IMR-90 (cell line): ENCODE results near the gene RPS6KA2. TPM values are rescaled to one million over a fixed set of nuclear protein-coding genes. Genes with fewer than 3 reads are reported as not detected.

ENCODE experiments used
- ATAC-seq: fragments of 200-7000 bp; cut with Tn5 transposase; 2 replicates; pipeline ENCODE4 v1.9.1; 2020; ENCODE audit warnings: low read depth, mild to moderate bottlenecking, moderate library complexity
- BruUV-seq: library from RNA; stranded (reverse); fragments of 400-500 nt; replicated peaks from 2 replicates; lab custom pipeline; 2021; lab: Mats Ljungman, UMichigan
- CTCF ChIA-PET: fragments of 300-600 bp; formaldehyde crosslinking; extraction: SDS; loops from one replicate; lab custom pipeline; 2021; ENCODE audit warnings: antibody characterized with exemption; lab: Yijun Ruan, JAX
- POLR2A ChIA-PET: fragments of 300-600 bp; sonication (Branson Sonifier 250); formaldehyde crosslinking; loops from one replicate; lab custom pipeline; 2022; ENCODE audit warnings: antibody characterized with exemption; ENCODE audit not compliant: unreplicated experiment; lab: Charles Lee
- DNase-seq: peaks from one replicate; pipeline ENCODE4 v3.0.0; 2013
- H2AFZ ChIP-seq: replicated peaks from 2 replicates; pipeline ENCODE3; 2013; ENCODE audit warnings: low read length, mild to moderate bottlenecking; ENCODE audit not compliant: poor library complexity
- H2AK5ac ChIP-seq: 2 replicates; pipeline ENCODE4 v1.6.1; 2013; ENCODE audit warnings: low read depth, low read length, inconsistent platforms
- H2AK9ac ChIP-seq: replicated peaks from 2 replicates; pipeline ENCODE3; 2013; ENCODE audit warnings: mild to moderate bottlenecking, low read depth, low read length, moderate library complexity; ENCODE audit not compliant: poor library complexity
- H2BK120ac ChIP-seq: 2 replicates; pipeline ENCODE4 v1.6.1; 2013; ENCODE audit warnings: low read depth, low read length, inconsistent platforms
- H2BK15ac ChIP-seq: 3 replicates; pipeline ENCODE4 v1.6.1; 2013; ENCODE audit warnings: low read depth, low read length, inconsistent platforms
- H2BK20ac ChIP-seq: 2 replicates; pipeline ENCODE4 v1.6.1; 2013; ENCODE audit warnings: low read depth, mild to moderate bottlenecking, inconsistent platforms, low read length, moderate library complexity
- H2BK5ac ChIP-seq: 2 replicates; pipeline ENCODE4 v1.6.1; 2013; ENCODE audit warnings: mild to moderate bottlenecking, low read depth, low read length, inconsistent platforms; ENCODE audit not compliant: poor library complexity, severe bottlenecking
- H3K14ac ChIP-seq: replicated peaks from 2 replicates; pipeline ENCODE4 v1.6.1; 2013; ENCODE audit warnings: low read depth, low read length, inconsistent platforms
- H3K18ac ChIP-seq: 2 replicates; pipeline ENCODE4 v1.6.1; 2013; ENCODE audit warnings: low read depth, low read length, control low read depth
- H3K23ac ChIP-seq: 2 replicates; pipeline ENCODE4 v1.6.1; 2013; ENCODE audit warnings: low read depth, low read length, inconsistent platforms
- H3K27ac ChIP-seq: 2 replicates; pipeline ENCODE4 v1.5.1; 2013; ENCODE audit warnings: mild to moderate bottlenecking, control low read depth, low read length; ENCODE audit not compliant: insufficient read depth
- H3K27me3 ChIP-seq: 2 replicates; pipeline ENCODE4 v1.6.1; 2013; ENCODE audit warnings: low read length; ENCODE audit not compliant: control insufficient read depth, insufficient read depth
- H3K36me3 ChIP-seq: 2 replicates; pipeline ENCODE4 v1.6.1; 2013; ENCODE audit warnings: low read length, mixed read lengths; ENCODE audit not compliant: control insufficient read depth, insufficient read depth
- H3K4ac ChIP-seq: 2 replicates; pipeline ENCODE4 v1.6.1; 2013; ENCODE audit warnings: low read depth, low read length, inconsistent platforms
- H3K4me1 ChIP-seq: 2 replicates; pipeline ENCODE4 v1.6.1; 2013; ENCODE audit warnings: low read length, mixed read lengths; ENCODE audit not compliant: control insufficient read depth, insufficient read depth
- H3K4me2 ChIP-seq: 2 replicates; pipeline ENCODE4 v1.6.1; 2013; ENCODE audit warnings: low read depth, mild to moderate bottlenecking, control low read depth, low read length, moderate library complexity
- H3K4me3 ChIP-seq: 2 replicates; pipeline ENCODE4 v1.5.1; 2013; ENCODE audit warnings: low read depth, mild to moderate bottlenecking, control low read depth, low read length, moderate library complexity; ENCODE audit not compliant: insufficient read depth
- H3K56ac ChIP-seq: 2 replicates; pipeline ENCODE4 v1.6.1; 2013; ENCODE audit warnings: low read length, inconsistent platforms; ENCODE audit not compliant: insufficient read depth; ENCODE audit errors: extremely low read depth
- H3K79me1 ChIP-seq, 2 experiments: 2 replicates each; pipeline ENCODE4 v1.6.1; 2013; ENCODE audit warnings: low read length in 2 of 2, inconsistent platforms in 1 of 2, low read depth in 1 of 2
- H3K9ac ChIP-seq: 2 replicates; pipeline ENCODE4 v1.6.1; 2013; ENCODE audit warnings: low read depth, low read length, control low read depth
- H3K9me1 ChIP-seq: 2 replicates; pipeline ENCODE4 v1.6.1; 2013; ENCODE audit warnings: low read length, inconsistent platforms; ENCODE audit not compliant: insufficient read depth
- H3K9me3 ChIP-seq: 2 replicates; pipeline ENCODE4 v1.6.1; 2013; ENCODE audit warnings: low read length; ENCODE audit not compliant: control insufficient read depth, insufficient read depth
- H4K20me1 ChIP-seq: 2 replicates; pipeline ENCODE4 v1.6.1; 2013; ENCODE audit warnings: low read length, inconsistent platforms; ENCODE audit not compliant: insufficient read depth
- H4K5ac ChIP-seq: 2 replicates; pipeline ENCODE4 v1.6.1; 2013; ENCODE audit warnings: mild to moderate bottlenecking, low read depth, low read length, control low read depth
- H4K8ac ChIP-seq, 2 experiments: 2 replicates each; pipeline ENCODE4 v1.6.1; 2013; ENCODE audit warnings: low read depth in 2 of 2, low read length in 2 of 2, control low read depth in 1 of 2, inconsistent platforms in 1 of 2
- H4K91ac ChIP-seq: 2 replicates; pipeline ENCODE4 v1.6.1; 2013; ENCODE audit warnings: low read depth, low read length, inconsistent platforms; ENCODE audit not compliant: insufficient read depth
- BHLHE40 ChIP-seq: fragments of 150-350 bp; IDR thresholded peaks from 2 replicates; pipeline ENCODE4 v1.6.1; 2016; ENCODE audit warnings: mild to moderate bottlenecking, low read depth, low read length
- CEBPB ChIP-seq: IDR thresholded peaks from 2 replicates; pipeline ENCODE4 v1.6.1; 2012; ENCODE audit warnings: low read depth, low read length, improper control_type of control experiment
- CHD1 ChIP-seq: IDR thresholded peaks from 2 replicates; pipeline ENCODE4 v1.6.1; 2012; ENCODE audit warnings: low read depth, low read length, improper control_type of control experiment
- CTCF ChIP-seq: conservative IDR thresholded peaks from 2 replicates; pipeline ENCODE4 v1.5.1; 2012; ENCODE audit warnings: mild to moderate bottlenecking, low read depth, low read length, improper control_type of control experiment
- ELK1 ChIP-seq: fragments of 150-350 bp; IDR thresholded peaks from 2 replicates; pipeline ENCODE4 v1.6.1; 2016; ENCODE audit warnings: low read depth, mild to moderate bottlenecking, low read length, moderate library complexity, borderline replicate concordance
- FOS ChIP-seq: fragments of 150-350 bp; IDR thresholded peaks from 2 replicates; pipeline ENCODE4 v1.6.1; 2016; ENCODE audit warnings: low read depth, low read length
- MAFK ChIP-seq: IDR thresholded peaks from 2 replicates; pipeline ENCODE4 v1.6.1; 2012; ENCODE audit warnings: low read depth, low read length, improper control_type of control experiment
- MAZ ChIP-seq: IDR thresholded peaks from 2 replicates; pipeline ENCODE4 v1.6.1; 2012; ENCODE audit warnings: low read depth, mild to moderate bottlenecking, low read length, improper control_type of control experiment, moderate library complexity, borderline replicate concordance
- MXI1 ChIP-seq: IDR thresholded peaks from 2 replicates; pipeline ENCODE4 v1.6.1; 2012; ENCODE audit warnings: low read depth, mild to moderate bottlenecking, low read length, moderate library complexity, borderline replicate concordance
- NFE2L2 ChIP-seq: fragments of 150-350 bp; IDR thresholded peaks from 2 replicates; pipeline ENCODE4 v1.6.1; 2016; ENCODE audit warnings: low read depth, mild to moderate bottlenecking, low read length
- POLR2A ChIP-seq: IDR thresholded peaks from 2 replicates; pipeline ENCODE4 v1.6.1; 2012; ENCODE audit warnings: mild to moderate bottlenecking, low read depth, low read length
- RAD21 ChIP-seq: IDR thresholded peaks from 2 replicates; pipeline ENCODE4 v1.6.1; 2012; ENCODE audit warnings: low read length, improper control_type of control experiment
- RCOR1 ChIP-seq: IDR thresholded peaks from 2 replicates; pipeline ENCODE4 v1.6.1; 2012; ENCODE audit warnings: mild to moderate bottlenecking, low read length, improper control_type of control experiment; ENCODE audit not compliant: insufficient replicate concordance
- RFX5 ChIP-seq: IDR thresholded peaks from 2 replicates; pipeline ENCODE4 v1.8.0; 2012; ENCODE audit warnings: low read depth, mild to moderate bottlenecking, low read length, moderate library complexity
- SMC3 ChIP-seq: fragments of 150-350 bp; IDR thresholded peaks from 2 replicates; pipeline ENCODE4 v1.6.1; 2016; ENCODE audit warnings: low read depth, mild to moderate bottlenecking, antibody characterized with exemption, low read length, moderate library complexity
- WGBS, 2 experiments: methylation state at CpG; one replicate each; pipeline versions ENCODE4 v1.1.5 to v1.1.7; 2013; ENCODE audit warnings: missing lambda C conversion rate in 2 of 2; ENCODE audit not compliant: insufficient read length in 1 of 2; ENCODE audit errors: extremely low coverage in 2 of 2; 5-methylcytosine and 5-hydroxymethylcytosine counted together
- dilution Hi-C: fragments of 300-500 bp; cut with HindIII; formaldehyde crosslinking; loops from one replicate; pipeline ENCODE4 v1.14.3; 2018; ENCODE audit warnings: low sequenced_read_pairs; ENCODE audit not compliant: unreplicated experiment
- in situ Hi-C: fragments of 300-500 bp; cut with MboI; formaldehyde crosslinking; loops from 3 replicates; pipeline ENCODE4 v1.14.3; 2019; ENCODE audit warnings: low sequenced_read_pairs, inconsistent platforms, mixed read lengths
- intact Hi-C: fragments of 100-400 bp; cut with micrococcal nuclease; formaldehyde crosslinking; loops from 2 replicates; pipeline ENCODE4 v1.10.0; 2022
- polyA plus RNA-seq, 3 experiments: library from polyadenylated mRNA; depleted of rRNA; stranded (reverse); fragments of >200 nt; gene quantifications; 2 replicates each; pipeline ENCODE4 v1.2.3, GENCODE V29; 2012; ENCODE audit warnings: low replicate concordance in 1 of 3
- total RNA-seq: library from RNA; depleted of rRNA; stranded (reverse); fragments of >200 nt; gene quantifications from 2 replicates; pipeline ENCODE4 v1.2.3, GENCODE V29; 2012
- TF ChIP-seq, protein P1 (sequence below): fragments of 150-350 bp; IDR thresholded peaks from 2 replicates; pipeline ENCODE4 v1.6.1; 2017; ENCODE audit warnings: mild to moderate bottlenecking, antibody characterized with exemption, low read length, low read depth

RPS6KA2 gene
- total and polyA plus RNA-seq, 2 of the 4 experiments (the other 2 are of a cell fraction): 26.9 to 31.3 TPM

- Histone ChIP-seq H2BK5ac (no peak overlapping the region), H2BK15ac (no peak overlapping the region), H3K23ac (no peak overlapping the region), H3K4me3 (no peak overlapping the region), H3K4me2 (no peak overlapping the region), H3K14ac (no peak overlapping the region), H2AK9ac (no peak overlapping the region), H4K20me1 (no peaks in the 10 kb centered on the region), H4K5ac (no peak overlapping the region), H3K36me3 (no peaks in the 10 kb centered on the region), H3K4me1 (no peaks in the 10 kb centered on the region), H2AK5ac (no peak overlapping the region), H3K9me1 (no peaks in the 10 kb centered on the region), H3K27me3 (peaks cover 13% of the 10 kb centered on the region), H2AFZ (no peak overlapping the region), H3K27ac (no peak overlapping the region), H3K79me1 (no peaks in the 10 kb centered on the region), H4K8ac (no peak overlapping the region), H3K4ac (no peak overlapping the region), H2BK20ac (no peak overlapping the region), H3K9me3 (no peaks in the 10 kb centered on the region), H2BK120ac (no peak overlapping the region), H4K91ac (no peak overlapping the region), H3K56ac (no peak overlapping the region), H3K9ac (no peak overlapping the region), H3K18ac (no peak overlapping the region)
- intact Hi-C loops: no loop called here
- ChIA-PET CTCF (no interaction called here), POLR2A (no interaction called here)
- dilution Hi-C loops: no loop called here
- TF ChIP-seq RFX5: no peak
- no peak for TF ChIP-seq SMC3
- no peak for TF ChIP-seq NFE2L2
- TF ChIP-seq RAD21: no peak
- TF ChIP-seq FOS: no peak
- TF ChIP-seq MAZ: no peak
- TF ChIP-seq CHD1: no peak
- TF ChIP-seq RCOR1: no peak
- TF ChIP-seq CEBPB: no peak
- TF ChIP-seq ELK1: no peak
- no peak for TF ChIP-seq BHLHE40
- TF ChIP-seq POLR2A: no peak
- TF ChIP-seq MAFK: no peak
- no peak for TF ChIP-seq CTCF
- TF ChIP-seq MXI1: no peak
- TF ChIP-seq, protein P1, sequence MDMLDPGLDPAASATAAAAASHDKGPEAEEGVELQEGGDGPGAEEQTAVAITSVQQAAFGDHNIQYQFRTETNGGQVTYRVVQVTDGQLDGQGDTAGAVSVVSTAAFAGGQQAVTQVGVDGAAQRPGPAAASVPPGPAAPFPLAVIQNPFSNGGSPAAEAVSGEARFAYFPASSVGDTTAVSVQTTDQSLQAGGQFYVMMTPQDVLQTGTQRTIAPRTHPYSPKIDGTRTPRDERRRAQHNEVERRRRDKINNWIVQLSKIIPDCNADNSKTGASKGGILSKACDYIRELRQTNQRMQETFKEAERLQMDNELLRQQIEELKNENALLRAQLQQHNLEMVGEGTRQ: no peak
- ATAC-seq (no peak), DNase-seq (no peak)
- no CpG with 5 or more reads among the region's 3 CpGs for WGBS, 2 experiments
- in situ Hi-C loops: no loop called here
- no TSS peak for BruUV-seq
Observed at GRCh38 chr6:166389119-166389518, 237.9 kb downstream of the RPS6KA2 start.
